T-helper 2 cell treated with Interferon-gamma antibody and Interleukin-4, amounts not matched to agents 5 μg/mL and 100 μg/mL, for 36 hours (primary cell): ENCODE results near the gene NUTM2E.
"Not testable (repeated sequence)": the region's sequence is repeated elsewhere in the genome, so short reads cannot be mapped to it uniquely, and the experiment has no call there.

Experiments
- DNase-seq: peaks from one replicate; pipeline ENCODE4 v3.0.0; 2021; ENCODE audit warnings: low spot score
- H3K27ac Mint-ChIP-seq: one replicate; pipeline ENCODE4 v1.8.0; 2021; ENCODE audit warnings: mild to moderate bottlenecking, mixed read lengths
- H3K27me3 Mint-ChIP-seq: one replicate; pipeline ENCODE4 v1.8.0; 2021; ENCODE audit warnings: low read depth, mixed read lengths
- H3K36me3 Mint-ChIP-seq: one replicate; pipeline ENCODE4 v1.8.0; 2021; ENCODE audit warnings: low read depth, mixed read lengths
- H3K4me1 Mint-ChIP-seq: one replicate; pipeline ENCODE4 v1.8.0; 2021; ENCODE audit warnings: low read depth, mixed read lengths
- H3K4me3 Mint-ChIP-seq: one replicate; pipeline ENCODE4 v1.8.0; 2022; ENCODE audit warnings: mild to moderate bottlenecking, moderate library complexity, mixed read lengths
- H3K9me3 Mint-ChIP-seq: one replicate; pipeline ENCODE4 v1.8.0; 2021; ENCODE audit warnings: mixed read lengths

The NUTM2E gene

GRCh38 chr10:79826131-79826495 lies 426 bp upstream of the NUTM2E start:
- H3K9me3 Mint-ChIP-seq, H3K36me3 Mint-ChIP-seq, H3K27me3 Mint-ChIP-seq, DNase-seq: not testable (repeated sequence)
- peak overlapping the region; percentile 26 for H3K27ac Mint-ChIP-seq
- H3K4me1 Mint-ChIP-seq = peaks cover 15% of the 10 kb centered on the region
- H3K4me3 Mint-ChIP-seq = peak overlapping the region; percentile 83

- H3K27me3 Mint-ChIP-seq, H3K4me1 Mint-ChIP-seq, H3K4me3 Mint-ChIP-seq, H3K36me3 Mint-ChIP-seq, DNase-seq, H3K27ac Mint-ChIP-seq, H3K9me3 Mint-ChIP-seq: not testable (repeated sequence)
Measured at GRCh38 chr10:79833833-79834232, 7.3 kb downstream of the NUTM2E start.

DNA sequence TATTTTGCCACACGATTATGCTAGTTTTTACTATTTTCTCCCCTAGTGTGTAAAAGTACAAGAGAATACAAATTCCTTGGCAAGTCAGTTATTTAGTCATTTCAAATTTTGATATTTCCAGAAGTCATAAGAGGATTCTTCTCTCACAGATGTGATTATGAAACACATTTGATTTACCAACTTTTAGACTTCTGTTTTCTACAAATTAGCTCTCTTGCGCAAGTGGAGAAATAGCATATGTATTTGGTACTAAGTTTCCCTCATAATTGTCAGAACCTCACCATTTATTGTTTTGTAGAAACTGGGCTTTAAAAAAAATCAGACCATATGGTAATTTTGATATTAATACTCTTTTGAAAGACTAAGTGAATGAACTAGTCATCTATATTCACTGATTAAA lies 9.4 kb downstream of the NUTM2E start:
- DNase-seq, H3K36me3 Mint-ChIP-seq, H3K27me3 Mint-ChIP-seq, H3K4me1 Mint-ChIP-seq, H3K4me3 Mint-ChIP-seq, H3K27ac Mint-ChIP-seq, H3K9me3 Mint-ChIP-seq: not testable (repeated sequence)

GRCh38 chr10:79836891-79837290 lies 10.4 kb downstream of the NUTM2E start:
- H3K36me3 Mint-ChIP-seq, H3K27ac Mint-ChIP-seq, DNase-seq, H3K4me3 Mint-ChIP-seq, H3K9me3 Mint-ChIP-seq, H3K27me3 Mint-ChIP-seq, H3K4me1 Mint-ChIP-seq: not testable (repeated sequence)

GRCh38 chr10:79838441-79838840 lies 11.9 kb downstream of the NUTM2E start:
- H3K4me1 Mint-ChIP-seq, H3K4me3 Mint-ChIP-seq, H3K27ac Mint-ChIP-seq, H3K36me3 Mint-ChIP-seq, H3K9me3 Mint-ChIP-seq, DNase-seq, H3K27me3 Mint-ChIP-seq: not testable (repeated sequence)

GRCh38 chr10:79853191-79853854 lies 26.8 kb downstream of the NUTM2E start:
- H3K27me3 Mint-ChIP-seq, DNase-seq, H3K9me3 Mint-ChIP-seq, H3K4me3 Mint-ChIP-seq, H3K36me3 Mint-ChIP-seq, H3K27ac Mint-ChIP-seq, H3K4me1 Mint-ChIP-seq: not testable (repeated sequence)

- H3K36me3 Mint-ChIP-seq, H3K27me3 Mint-ChIP-seq, H3K9me3 Mint-ChIP-seq, H3K4me1 Mint-ChIP-seq, H3K27ac Mint-ChIP-seq, DNase-seq, H3K4me3 Mint-ChIP-seq: not testable (repeated sequence)
Measured at GRCh38 chr10:79862269-79862668, 35.7 kb downstream of the NUTM2E start.

DNA sequence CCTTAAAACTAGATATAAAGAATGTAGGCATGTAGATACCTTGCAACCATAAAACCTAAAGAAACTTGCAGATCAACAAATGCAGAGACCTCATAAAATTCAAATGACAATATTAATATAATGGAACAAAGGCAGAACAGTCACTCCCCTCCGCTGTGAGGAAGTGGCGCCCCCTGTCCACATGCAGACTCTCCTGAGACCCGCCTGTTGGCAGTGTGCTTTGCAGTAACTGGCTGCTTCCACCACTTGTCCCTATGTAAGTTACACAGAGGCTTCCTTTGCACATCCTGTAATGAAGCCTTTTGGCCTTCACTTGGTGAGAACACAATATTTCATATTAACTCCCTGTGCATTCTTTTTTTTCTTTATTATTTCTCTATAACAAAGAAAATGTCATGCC lies 36.3 kb downstream of the NUTM2E start:
- not testable (repeated sequence) for H3K27ac Mint-ChIP-seq, DNase-seq, H3K4me1 Mint-ChIP-seq, H3K4me3 Mint-ChIP-seq, H3K27me3 Mint-ChIP-seq, H3K36me3 Mint-ChIP-seq, H3K9me3 Mint-ChIP-seq

DNA sequence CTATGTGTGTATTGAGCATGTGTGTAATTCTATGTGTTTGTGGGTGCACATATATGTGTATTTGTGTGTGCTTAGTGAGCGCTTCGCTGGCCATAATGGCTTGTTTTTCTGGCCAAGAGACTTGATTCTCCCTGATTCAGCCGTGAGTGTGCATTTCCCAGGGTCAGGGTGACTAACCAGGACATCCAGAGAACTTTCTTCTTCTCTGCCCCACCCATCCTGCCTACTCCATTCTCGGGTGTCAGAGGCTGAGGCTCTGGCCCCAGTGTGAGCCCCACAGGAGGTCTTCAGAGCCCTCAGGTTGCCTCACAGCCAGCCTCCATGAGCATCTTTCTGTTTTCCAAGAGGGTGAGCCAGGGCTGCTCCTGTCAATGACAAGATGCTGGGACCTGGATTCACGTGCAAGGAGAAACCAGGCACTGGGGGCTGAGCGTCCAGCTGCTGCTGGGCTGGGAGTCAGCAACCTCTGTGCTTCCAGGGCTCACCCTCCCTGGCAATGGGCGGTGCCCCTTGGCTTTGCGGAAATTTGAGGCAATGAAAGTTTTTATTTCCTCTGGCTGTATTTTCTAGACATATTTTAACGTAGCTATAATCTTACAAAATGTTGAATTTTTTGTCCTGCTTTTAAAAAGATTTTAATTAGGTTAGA lies 40.5 kb downstream of the NUTM2E start:
- not testable (repeated sequence) for H3K4me3 Mint-ChIP-seq, H3K27me3 Mint-ChIP-seq, DNase-seq, H3K9me3 Mint-ChIP-seq, H3K4me1 Mint-ChIP-seq, H3K27ac Mint-ChIP-seq, H3K36me3 Mint-ChIP-seq

GRCh38 chr10:79868023-79868422 lies 41.5 kb downstream of the NUTM2E start:
- H3K36me3 Mint-ChIP-seq, H3K27ac Mint-ChIP-seq, H3K4me3 Mint-ChIP-seq, H3K9me3 Mint-ChIP-seq, H3K4me1 Mint-ChIP-seq, H3K27me3 Mint-ChIP-seq, DNase-seq: not testable (repeated sequence)

- H3K9me3 Mint-ChIP-seq, H3K36me3 Mint-ChIP-seq, H3K27me3 Mint-ChIP-seq, H3K4me3 Mint-ChIP-seq, H3K27ac Mint-ChIP-seq, DNase-seq, H3K4me1 Mint-ChIP-seq: not testable (repeated sequence)
Measured at GRCh38 chr10:79869439-79870097, 43.0 kb downstream of the NUTM2E start.

GRCh38 chr10:79871729-79872128 lies 45.2 kb downstream of the NUTM2E start:
- not testable (repeated sequence) for H3K27me3 Mint-ChIP-seq, H3K4me3 Mint-ChIP-seq

More at GRCh38 chr10:79871729-79872128, 45.2 kb downstream of the NUTM2E start:
- H3K27ac Mint-ChIP-seq, H3K9me3 Mint-ChIP-seq, H3K4me1 Mint-ChIP-seq, H3K36me3 Mint-ChIP-seq, DNase-seq: not testable (repeated sequence)
